HPDE6-E6E7 (cell line): Measurements from ENCODE around the gene AKTIP.

Source experiments
- DNase-seq: peaks from one replicate; pipeline ENCODE4 v3.0.0; 2011; ENCODE audit warnings: missing footprints; ENCODE audit errors: extremely low spot score

Gene AKTIP

DNA sequence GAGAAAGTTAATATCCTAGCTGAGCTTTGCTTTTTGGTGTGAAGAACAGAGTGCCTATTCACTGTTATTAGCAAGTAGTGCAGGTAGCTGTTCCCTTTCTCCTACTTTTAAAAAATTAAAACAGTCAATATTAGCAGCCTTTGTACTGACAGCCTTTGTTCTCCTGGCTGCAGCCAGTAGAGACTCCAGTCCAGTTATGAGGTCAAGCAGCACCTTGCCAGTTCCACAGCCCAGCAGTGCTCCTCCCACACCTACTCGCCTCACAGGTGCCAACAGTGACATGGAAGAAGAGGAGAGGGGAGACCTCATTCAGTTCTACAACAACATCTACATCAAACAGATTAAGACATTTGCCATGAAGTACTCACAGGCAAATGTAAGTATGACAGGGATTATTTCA lies 22.6 kb downstream of the AKTIP start:
- no peak for DNase-seq

DNA sequence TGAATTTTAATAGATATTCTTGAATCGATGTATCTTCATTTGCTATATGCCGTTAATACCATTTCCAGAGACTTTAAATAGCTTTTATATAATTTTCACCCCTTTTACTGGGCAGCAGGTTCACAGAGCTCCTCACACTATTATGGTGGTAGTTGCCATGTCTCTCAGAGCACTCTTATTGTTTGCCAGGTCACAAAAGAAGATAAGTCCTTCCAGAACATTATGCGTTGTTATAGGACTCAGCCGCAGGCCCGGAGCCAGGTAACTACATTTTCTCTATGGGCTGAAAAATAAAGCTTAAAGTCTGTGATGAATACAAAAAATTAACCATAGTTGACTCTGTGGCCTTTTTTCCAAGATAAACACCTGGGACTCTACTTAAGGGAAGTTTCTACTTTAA lies 24.0 kb downstream of the AKTIP start:
- DNase-seq = no peak

GRCh38 chr16:53476867-53477266 lies 26.1 kb downstream of the AKTIP start:
- DNase-seq = no peak

- DNase-seq = no peak
These were observed 37.3 kb downstream of the AKTIP start for GRCh38 chr16:53465606-53466280.

GRCh38 chr16:53458635-53459034 lies 44.4 kb downstream of the AKTIP start:
- DNase-seq = no peak

- no peak for DNase-seq
These were observed 45.3 kb downstream of the AKTIP start for GRCh38 chr16:53457670-53458069.

GRCh38 chr16:53456625-53457024 lies 46.4 kb downstream of the AKTIP start:
- DNase-seq = no peak

- no peak for DNase-seq
These were observed 49.1 kb downstream of the AKTIP start for GRCh38 chr16:53453928-53454327.

DNA sequence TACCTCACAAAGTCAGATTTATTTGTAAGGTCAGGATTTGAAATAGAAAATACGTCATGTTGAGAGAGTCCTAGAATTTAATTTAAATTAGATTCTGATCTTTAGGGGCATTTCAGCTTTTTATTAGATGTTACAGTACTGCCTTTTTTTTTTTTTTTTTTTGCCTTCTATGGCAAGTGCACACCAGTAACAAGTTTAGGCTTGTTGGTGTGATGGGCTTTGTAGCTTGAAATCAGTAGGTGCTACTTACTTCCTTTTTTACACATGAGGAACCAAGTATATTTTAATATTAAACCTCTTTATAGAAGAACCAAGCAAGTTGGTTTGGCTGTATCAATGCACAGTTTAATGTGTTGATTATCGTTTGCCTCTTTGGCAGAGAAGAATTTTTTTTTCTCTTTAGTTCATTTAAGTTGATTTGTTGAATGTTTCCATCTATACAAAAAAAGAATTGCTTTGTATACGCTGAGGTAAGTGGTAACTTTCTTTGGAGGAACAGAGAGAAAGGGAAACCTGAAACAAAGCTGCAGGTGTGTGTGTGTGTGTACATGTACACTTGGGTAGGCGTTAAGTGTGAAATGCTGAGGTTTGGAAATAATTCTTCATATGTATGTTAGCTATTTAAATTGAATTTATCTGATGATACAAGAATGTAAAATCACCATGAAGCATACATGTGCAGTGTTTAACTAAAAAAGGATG lies 53.0 kb downstream of the AKTIP start:
- no peak for DNase-seq

DNA sequence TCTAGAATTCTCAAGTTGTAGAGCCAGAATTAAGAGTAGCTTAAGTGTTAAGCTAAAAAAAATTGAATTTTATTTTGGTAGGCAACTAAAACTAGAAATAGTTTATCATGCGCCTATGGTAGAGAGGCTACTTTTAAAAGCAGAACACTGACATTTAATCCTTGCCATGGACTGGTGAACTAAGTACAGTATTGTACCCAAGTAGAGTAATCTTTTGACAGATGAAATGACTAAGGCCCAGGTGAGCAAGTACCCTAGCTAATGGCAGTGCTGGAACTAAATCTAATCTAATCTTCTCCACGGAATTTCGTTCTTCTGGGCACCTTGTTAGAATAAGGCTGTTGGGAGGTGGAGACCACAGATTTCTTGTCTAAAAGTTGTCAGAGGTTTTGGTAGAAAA lies 56.9 kb downstream of the AKTIP start:
- DNase-seq = no peak

GRCh38 chr16:53445534-53445933 lies 57.5 kb downstream of the AKTIP start:
- DNase-seq = no peak
